ENCODE results near the gene URM1. TPM values are rescaled to one million over a fixed set of nuclear protein-coding genes. Genes with fewer than 3 reads are reported as not detected.

Gene URM1
- total RNA-seq, 6 experiments from 2014 or later = 16.6 to 25.9 (median 22.2) TPM

DNA sequence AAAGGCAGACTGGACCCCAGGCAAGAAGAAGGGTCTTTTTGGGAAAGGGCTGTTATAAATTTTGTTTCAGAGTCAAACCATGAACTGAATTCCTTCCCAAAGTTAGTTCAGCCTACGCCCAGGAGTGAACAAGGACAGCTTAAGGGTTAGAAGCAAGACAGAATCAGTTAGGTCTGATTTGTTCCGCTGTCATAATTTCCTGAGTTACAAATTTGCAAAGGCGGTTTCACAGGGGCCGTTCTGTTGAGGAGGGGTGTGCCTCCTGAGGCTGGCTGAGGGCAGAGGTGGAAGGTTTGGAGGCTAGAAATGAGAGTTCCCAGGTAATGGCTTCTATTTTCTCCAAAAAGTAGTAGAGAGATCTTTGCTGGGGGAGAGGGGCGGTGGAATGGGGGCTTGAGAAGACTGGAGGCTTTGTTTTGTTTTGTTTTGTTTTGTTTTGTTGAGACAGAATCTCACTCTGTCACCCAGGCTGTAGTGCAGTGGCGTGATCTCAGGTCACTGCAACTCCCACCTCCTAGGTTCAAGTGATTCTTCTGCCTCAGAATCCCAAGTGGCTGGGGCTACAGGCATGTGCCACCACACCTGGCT is 45.4 kb downstream of the URM1 start:
- ATAC-seq (no peak), DNase-seq (no peak)
- Histone ChIP-seq H3K4me3 (no peak overlapping the region), H3K9me3 (no peaks in the 10 kb centered on the region), H3K4me1 (peaks cover 0 to 11% (median 0%) of the 10 kb centered on the region in 4 donors), H3K36me3 (no peaks in the 10 kb centered on the region), H3K27ac (no peak overlapping the region), H3K27me3 (no peaks in the 10 kb centered on the region)
- TF ChIP-seq, protein P1, sequence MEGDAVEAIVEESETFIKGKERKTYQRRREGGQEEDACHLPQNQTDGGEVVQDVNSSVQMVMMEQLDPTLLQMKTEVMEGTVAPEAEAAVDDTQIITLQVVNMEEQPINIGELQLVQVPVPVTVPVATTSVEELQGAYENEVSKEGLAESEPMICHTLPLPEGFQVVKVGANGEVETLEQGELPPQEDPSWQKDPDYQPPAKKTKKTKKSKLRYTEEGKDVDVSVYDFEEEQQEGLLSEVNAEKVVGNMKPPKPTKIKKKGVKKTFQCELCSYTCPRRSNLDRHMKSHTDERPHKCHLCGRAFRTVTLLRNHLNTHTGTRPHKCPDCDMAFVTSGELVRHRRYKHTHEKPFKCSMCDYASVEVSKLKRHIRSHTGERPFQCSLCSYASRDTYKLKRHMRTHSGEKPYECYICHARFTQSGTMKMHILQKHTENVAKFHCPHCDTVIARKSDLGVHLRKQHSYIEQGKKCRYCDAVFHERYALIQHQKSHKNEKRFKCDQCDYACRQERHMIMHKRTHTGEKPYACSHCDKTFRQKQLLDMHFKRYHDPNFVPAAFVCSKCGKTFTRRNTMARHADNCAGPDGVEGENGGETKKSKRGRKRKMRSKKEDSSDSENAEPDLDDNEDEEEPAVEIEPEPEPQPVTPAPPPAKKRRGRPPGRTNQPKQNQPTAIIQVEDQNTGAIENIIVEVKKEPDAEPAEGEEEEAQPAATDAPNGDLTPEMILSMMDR (IDR thresholded peaks at IDR 0.05) = no peak
- no peak for TF ChIP-seq POLR2A (IDR thresholded peaks at IDR 0.05)
- WGBS (ENCODE audit: insufficient coverage, low coverage, low lambda C conversion rate, missing lambda C conversion rate) = 36% methylated on average over 6 of the region's 6 CpGs
- intact Hi-C loops (cut with DNase I) = loop anchor here in 1 of 2 donors (10.0 kb wide), 1 partner anchor 52 kb away; no protein-coding TSS in a partner anchor

DNA sequence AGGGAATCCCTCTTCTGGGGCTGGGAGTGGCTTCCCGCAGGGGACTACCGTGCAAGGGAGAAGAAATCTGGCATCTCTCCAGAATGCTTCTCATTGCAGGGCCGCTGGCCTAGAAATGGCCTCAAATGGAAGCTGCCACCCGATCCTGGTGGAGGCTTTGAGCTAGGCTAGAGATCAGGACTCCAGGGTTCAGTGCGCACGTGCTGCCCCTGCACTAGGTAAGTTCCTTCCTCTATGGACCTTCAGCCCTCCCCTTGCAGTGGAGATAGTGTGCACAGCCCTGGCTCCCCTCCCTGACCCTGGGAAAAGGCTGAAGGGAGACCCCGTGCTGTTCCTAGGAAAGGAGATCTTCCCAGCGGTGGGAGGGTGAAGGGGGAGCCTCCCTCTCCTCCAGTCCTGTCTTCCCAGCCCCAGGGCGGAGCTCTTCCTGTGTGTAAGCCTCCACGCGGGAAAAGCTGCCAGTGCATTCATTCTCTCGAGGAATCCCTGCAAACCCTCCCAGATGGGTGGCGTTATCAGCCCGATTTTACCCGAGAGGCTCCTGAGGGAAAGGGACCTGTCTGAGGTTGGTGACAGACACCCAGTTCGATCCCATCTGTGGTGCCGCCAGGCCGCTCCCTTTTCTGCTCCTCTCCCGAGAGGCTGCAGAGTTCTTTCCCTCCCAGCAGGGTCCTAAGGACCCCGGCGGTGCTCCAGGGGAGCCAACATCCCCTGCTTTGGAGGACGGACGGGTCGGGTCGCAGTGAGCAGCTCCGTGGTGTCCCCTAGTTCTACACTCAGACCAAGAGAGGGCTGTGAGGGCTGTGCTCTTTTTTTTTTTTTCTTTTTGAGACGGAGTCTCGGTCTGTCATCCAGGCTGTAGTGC is 48.1 kb downstream of the URM1 start:
- H3K9me3 ChIP-seq = no peaks in the 10 kb centered on the region
- DNase-seq (no peak), ATAC-seq (no peak)
- TF ChIP-seq, protein P1 (IDR thresholded peaks at IDR 0.05) = no peak
- TF ChIP-seq POLR2A (IDR thresholded peaks at IDR 0.05) = no peak
- H3K36me3 ChIP-seq = no peaks in the 10 kb centered on the region
- H3K4me1 ChIP-seq = peaks cover 0 to 11% (median 0%) of the 10 kb centered on the region in 4 donors
- 3% methylated on average over 11 of the region's 28 CpGs for WGBS (ENCODE audit: insufficient coverage, low coverage, low lambda C conversion rate, missing lambda C conversion rate)
- H3K27me3 ChIP-seq = no peaks in the 10 kb centered on the region
- intact Hi-C loops (cut with DNase I) = loop anchor here in 1 of 2 donors (10.0 kb wide), 1 partner anchor 54 kb away; no protein-coding TSS in a partner anchor
- peak overlapping the region in 1 of 3 donors; percentile 77 for H3K4me3 ChIP-seq
- H3K27ac ChIP-seq = no peak overlapping the region

DNA sequence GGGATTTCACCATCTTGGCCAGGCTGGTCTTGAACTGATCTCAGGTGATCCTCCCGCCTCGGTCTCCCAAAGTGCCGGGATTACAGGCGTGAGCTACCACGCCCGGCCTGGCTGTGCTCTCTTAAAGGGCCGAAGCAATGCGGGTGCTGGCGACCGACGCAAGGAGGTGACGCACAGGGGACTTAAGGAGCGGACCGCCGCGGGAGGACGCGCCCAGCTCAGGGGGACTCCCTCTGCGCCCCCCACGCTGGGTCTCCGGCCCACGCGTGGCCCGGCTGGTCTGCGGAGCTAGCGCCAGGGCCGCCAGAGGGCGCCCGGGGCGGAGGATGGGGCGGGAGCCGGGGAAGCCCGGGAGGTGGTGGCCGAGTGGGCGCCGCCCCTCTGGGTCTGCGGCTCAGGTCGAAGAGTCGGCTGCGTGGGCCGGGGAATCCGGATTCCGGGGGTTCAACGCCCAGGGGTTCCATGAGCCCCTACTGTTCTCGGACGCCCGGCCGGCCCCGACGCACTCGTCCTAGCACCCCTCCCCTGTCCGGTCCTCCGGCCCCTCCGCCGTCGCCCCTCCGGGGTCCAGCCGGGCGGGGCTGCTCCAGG is 49.0 kb downstream of the URM1 start:
- intact Hi-C loops (cut with DNase I) = no loop called here
- Histone ChIP-seq H3K27me3 (no peaks in the 10 kb centered on the region), H3K4me1 (peaks cover 0 to 11% (median 0%) of the 10 kb centered on the region in 4 donors), H3K4me3 (peak overlapping the region; percentile 77 to 91 (median 77)), H3K27ac (peak overlapping the region in 1 of 3 donors; percentile 40), H3K36me3 (no peaks in the 10 kb centered on the region), H3K9me3 (no peaks in the 10 kb centered on the region)
- WGBS (ENCODE audit: insufficient coverage, low coverage, low lambda C conversion rate, missing lambda C conversion rate) = 0% methylated on average over 25 of the region's 59 CpGs
- DNase-seq (peak; percentile 67 to 75 (median 71)), ATAC-seq (peak; percentile 90 to 94 (median 91))
- TF ChIP-seq, protein P1 (IDR thresholded peaks at IDR 0.05) = peak; percentile 60 to 88 (median 84)
- TF ChIP-seq POLR2A (IDR thresholded peaks at IDR 0.05) = no peak

DNA sequence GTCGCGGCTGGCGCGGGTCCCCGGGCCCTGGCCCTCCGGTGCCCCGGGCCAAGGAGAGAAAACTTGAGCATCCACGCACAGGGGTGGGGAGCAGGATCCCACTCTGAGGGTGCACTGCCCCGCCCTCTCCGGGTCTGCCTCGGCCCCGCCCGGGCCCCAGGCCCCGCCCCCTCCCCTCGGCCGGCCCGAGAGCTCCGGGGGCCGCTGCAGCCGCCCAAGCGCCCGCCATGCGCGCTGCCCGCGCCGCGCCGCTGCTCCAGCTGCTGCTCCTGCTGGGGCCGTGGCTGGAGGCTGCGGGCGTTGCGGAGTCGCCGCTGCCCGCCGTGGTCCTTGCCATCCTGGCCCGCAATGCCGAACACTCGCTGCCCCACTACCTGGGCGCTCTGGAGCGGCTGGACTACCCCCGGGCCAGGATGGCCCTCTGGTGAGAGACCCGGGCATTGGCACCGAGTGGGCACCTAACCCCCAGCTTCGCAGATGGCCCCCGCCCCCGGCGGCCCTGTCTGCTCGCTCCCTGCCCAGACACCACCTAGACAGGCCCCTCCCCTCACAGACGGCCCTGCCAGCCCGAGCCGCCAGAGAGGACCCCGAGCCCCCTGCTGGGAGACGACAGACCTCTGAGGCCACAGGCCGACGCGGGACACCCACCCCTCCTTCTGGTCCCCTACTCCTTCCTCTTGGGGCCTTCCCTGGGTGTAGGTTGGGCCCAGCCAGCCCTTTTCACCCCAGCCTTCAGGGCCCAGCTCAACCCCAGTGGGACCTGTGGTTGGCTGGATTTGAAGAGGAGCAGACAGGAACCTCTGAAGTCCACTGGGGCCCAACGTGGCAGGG is 49.7 kb downstream of the URM1 start, which contains the start of gene CERCAM:
CERCAM (plus strand) TSS at position 207 of the 831 bp plus-strand sequence; CDS start at position 228, 21 bp downstream.
- TF ChIP-seq POLR2A (IDR thresholded peaks at IDR 0.05) = no peak
- TF ChIP-seq, protein P1 (IDR thresholded peaks at IDR 0.05) = no peak
- Histone ChIP-seq H3K27me3 (no peaks in the 10 kb centered on the region), H3K36me3 (no peaks in the 10 kb centered on the region), H3K4me3 (peak within 1 kb of the TSS; percentile 77 to 91 (median 77)), H3K4me1 (peaks cover 0 to 11% (median 0%) of the 10 kb centered on the region in 4 donors), H3K9me3 (no peaks in the 10 kb centered on the region), H3K27ac (peak within 1 kb of the TSS in 1 of 3 donors; percentile 40)
- DNase-seq (peak in 1 of 3 donors; percentile 59), ATAC-seq (peak; percentile 78 to 84 (median 82))
- intact Hi-C loops (cut with DNase I) = no loop called here
- WGBS (ENCODE audit: insufficient coverage, low coverage, low lambda C conversion rate, missing lambda C conversion rate) = 0% methylated on average over 22 of the region's 59 CpGs
